T-helper 2 cell treated with Interferon-gamma antibody and Interleukin-4, amounts not matched to agents 5 μg/mL and 100 μg/mL, for 36 hours (primary cell): Measurements from ENCODE around the gene GNG14.
"Not testable (repeated sequence)": the region's sequence is repeated elsewhere in the genome, so short reads cannot be mapped to it uniquely, and the experiment has no call there.

Source experiments
- DNase-seq: peaks from one replicate; pipeline ENCODE4 v3.0.0; 2021; ENCODE audit warnings: low spot score
- H3K27ac Mint-ChIP-seq: one replicate; pipeline ENCODE4 v1.8.0; 2021; ENCODE audit warnings: mild to moderate bottlenecking, mixed read lengths
- H3K27me3 Mint-ChIP-seq: one replicate; pipeline ENCODE4 v1.8.0; 2021; ENCODE audit warnings: low read depth, mixed read lengths
- H3K36me3 Mint-ChIP-seq: one replicate; pipeline ENCODE4 v1.8.0; 2021; ENCODE audit warnings: low read depth, mixed read lengths
- H3K4me1 Mint-ChIP-seq: one replicate; pipeline ENCODE4 v1.8.0; 2021; ENCODE audit warnings: low read depth, mixed read lengths
- H3K4me3 Mint-ChIP-seq: one replicate; pipeline ENCODE4 v1.8.0; 2022; ENCODE audit warnings: mild to moderate bottlenecking, moderate library complexity, mixed read lengths
- H3K9me3 Mint-ChIP-seq: one replicate; pipeline ENCODE4 v1.8.0; 2021; ENCODE audit warnings: mixed read lengths

The GNG14 gene

DNA sequence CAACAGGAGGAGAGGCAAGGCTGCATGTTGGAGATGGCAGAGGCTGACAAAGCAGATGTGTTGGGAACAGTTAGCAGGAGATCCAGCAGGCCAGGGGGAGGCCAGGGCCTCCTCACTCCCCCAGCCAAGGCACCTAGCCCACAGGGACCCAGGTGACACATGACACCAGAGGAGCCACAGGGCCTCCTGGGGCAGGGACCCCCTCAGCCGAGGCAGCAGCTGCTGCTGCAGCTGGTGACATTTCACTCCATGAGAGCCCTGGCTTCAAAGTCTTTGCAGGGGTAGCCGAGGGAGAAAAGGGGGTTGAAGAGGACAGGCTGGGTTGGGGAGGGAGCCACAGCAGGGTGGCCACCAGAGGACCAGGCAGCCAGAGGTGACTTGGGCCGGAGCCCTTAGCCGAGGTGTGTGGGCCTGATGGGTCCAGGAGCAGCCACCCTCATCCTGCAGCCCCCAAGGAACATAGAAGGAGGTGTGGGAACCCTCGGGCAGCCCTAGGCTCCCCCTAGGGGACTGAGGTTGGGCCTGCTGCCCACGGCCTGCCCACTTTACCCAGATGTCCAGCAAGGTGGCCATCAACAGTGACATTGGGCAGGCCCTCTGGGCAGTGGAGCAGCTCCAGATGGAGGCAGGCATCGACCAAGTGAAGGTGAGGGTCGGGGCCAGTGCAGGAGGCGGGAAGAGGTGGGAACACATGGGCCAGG, at the start of gene GNG14:
TSS of gene GNG14 (plus strand) at position 503 of the 701 bp plus-strand sequence. CDS start at position 554, 51 bp downstream.
- H3K36me3 Mint-ChIP-seq: no peaks in the 10 kb centered on the region
- DNase-seq: no peak
- H3K27ac Mint-ChIP-seq: no peak within 1 kb of the TSS
- H3K4me3 Mint-ChIP-seq: no peak within 1 kb of the TSS
- no peaks in the 10 kb centered on the region for H3K4me1 Mint-ChIP-seq
- H3K27me3 Mint-ChIP-seq: no peaks in the 10 kb centered on the region
- no peaks in the 10 kb centered on the region for H3K9me3 Mint-ChIP-seq

DNA sequence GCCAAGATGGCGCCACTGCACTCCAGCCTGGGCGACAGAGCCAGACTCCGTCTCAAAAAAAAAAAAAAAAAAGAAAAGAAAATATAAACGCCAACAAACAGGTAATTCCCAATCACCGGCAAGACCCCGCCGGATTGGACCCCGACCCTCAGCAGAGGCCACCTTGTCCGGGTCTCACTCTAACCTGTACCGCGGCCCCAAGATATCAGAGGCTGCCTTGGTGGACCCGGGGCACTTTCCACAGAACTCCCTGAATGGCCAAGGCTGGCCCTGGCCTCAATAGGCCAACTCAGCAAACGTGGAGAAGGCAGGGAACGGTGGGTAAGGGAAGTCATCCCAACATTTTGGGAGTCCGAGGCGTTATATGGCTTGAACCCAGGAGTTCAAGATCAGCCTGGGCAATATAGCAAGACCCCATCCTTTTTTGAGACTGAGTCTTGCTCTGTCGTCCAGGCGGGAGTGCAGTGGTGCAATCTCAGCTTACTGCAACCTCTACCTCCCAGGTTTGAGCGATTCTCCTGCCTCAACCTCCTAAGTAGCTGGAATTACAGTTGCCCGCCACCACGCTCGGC, 49.1 kb upstream of the GNG14 start:
- no peaks in the 10 kb centered on the region for H3K9me3 Mint-ChIP-seq
- H3K4me1 Mint-ChIP-seq: peaks cover 8% of the 10 kb centered on the region
- no peak for DNase-seq
- H3K4me3 Mint-ChIP-seq: no peak overlapping the region
- peaks cover 19% of the 10 kb centered on the region for H3K36me3 Mint-ChIP-seq
- H3K27me3 Mint-ChIP-seq: no peaks in the 10 kb centered on the region
- H3K27ac Mint-ChIP-seq: no peak overlapping the region

DNA sequence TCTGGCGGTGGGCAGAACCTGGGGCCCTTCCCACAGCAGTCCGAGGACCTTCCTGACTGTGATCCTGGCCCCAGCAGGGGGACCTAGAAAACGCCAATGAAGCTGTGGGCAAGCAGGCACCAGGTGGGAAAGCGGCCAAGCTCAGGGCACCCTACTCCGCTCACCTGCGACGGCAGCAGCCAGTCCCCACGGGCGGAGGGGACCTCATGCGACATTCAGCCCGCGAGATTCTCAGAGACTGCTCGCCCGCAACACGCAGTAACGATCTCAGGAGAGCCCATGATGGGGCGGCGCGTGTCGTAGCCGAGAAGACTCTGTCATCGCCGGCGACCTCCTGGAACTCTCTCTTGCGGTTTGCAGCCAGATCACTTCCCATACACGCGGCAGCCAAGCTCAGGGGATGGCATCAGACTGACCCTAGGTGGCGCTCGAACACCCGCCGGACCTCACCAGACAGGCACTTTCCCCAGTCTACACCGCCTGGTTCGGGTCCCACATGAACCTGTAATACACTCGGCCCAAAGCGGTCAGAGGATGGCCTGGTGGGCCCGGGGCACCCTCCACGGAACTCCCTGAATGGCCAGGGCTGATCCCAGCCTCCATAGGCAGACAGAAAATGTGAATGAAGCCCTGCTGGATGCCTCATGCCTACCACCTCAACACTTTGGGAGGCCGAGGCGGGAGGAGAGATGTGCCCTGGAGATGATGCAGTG, 47.7 kb upstream of the GNG14 start:
- Mint-ChIP-seq H3K9me3 (no peaks in the 10 kb centered on the region), H3K27me3 (no peaks in the 10 kb centered on the region), H3K4me3 (peak overlapping the region; percentile 63), H3K36me3 (peaks cover 13% of the 10 kb centered on the region), H3K27ac (peak overlapping the region; percentile 60), H3K4me1 (peaks cover 8% of the 10 kb centered on the region)
- DNase-seq: peak; percentile 85

DNA sequence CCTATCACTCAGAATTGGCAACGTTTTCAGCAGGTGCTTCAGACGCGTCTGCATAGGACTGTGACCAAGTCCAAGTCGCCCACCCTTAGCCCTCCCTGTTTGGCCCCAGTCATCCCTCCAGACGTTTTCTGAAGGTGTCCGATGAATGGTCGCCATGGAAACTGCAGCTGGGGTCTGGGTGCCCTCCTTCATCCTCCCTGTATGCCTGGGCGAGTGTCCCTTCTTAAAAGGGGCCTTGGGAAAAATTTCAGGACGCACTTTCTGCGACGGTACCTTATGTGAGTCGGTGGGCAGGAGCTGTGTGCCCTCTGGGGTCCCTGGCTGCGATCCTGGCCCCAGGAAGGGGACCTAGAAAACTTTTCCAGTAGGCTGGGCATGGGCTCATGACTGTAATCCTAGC, 46.3 kb upstream of the GNG14 start:
- peaks cover 8% of the 10 kb centered on the region for H3K4me1 Mint-ChIP-seq
- no peak overlapping the region for H3K27ac Mint-ChIP-seq
- H3K4me3 Mint-ChIP-seq: no peak overlapping the region
- H3K27me3 Mint-ChIP-seq: no peaks in the 10 kb centered on the region
- no peak for DNase-seq
- H3K36me3 Mint-ChIP-seq: peaks cover 10% of the 10 kb centered on the region
- no peaks in the 10 kb centered on the region for H3K9me3 Mint-ChIP-seq

DNA sequence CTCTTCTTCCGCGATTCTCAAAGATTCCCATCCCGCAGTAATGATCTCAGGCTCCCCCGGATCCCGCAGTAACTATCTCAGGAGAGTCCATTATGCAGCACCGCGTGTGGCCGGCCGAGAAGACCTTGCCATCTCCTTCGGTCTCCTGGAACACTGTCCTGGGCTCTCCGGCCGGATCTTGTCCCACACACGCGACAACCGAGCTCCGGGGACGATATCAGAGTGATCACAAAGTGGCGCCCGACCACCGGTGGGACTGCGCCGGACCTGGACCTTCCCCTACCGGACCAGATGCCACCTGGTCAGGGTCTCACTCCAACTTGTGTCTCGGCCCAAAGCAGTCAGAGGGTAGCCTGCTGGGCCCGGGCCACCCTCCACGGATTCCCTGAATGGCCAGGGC, 45.3 kb upstream of the GNG14 start:
- no peak for DNase-seq
- no peaks in the 10 kb centered on the region for H3K27me3 Mint-ChIP-seq
- peaks cover 8% of the 10 kb centered on the region for H3K4me1 Mint-ChIP-seq
- no peak overlapping the region for H3K4me3 Mint-ChIP-seq
- no peak overlapping the region for H3K27ac Mint-ChIP-seq
- no peaks in the 10 kb centered on the region for H3K9me3 Mint-ChIP-seq
- peaks cover 7% of the 10 kb centered on the region for H3K36me3 Mint-ChIP-seq

DNA sequence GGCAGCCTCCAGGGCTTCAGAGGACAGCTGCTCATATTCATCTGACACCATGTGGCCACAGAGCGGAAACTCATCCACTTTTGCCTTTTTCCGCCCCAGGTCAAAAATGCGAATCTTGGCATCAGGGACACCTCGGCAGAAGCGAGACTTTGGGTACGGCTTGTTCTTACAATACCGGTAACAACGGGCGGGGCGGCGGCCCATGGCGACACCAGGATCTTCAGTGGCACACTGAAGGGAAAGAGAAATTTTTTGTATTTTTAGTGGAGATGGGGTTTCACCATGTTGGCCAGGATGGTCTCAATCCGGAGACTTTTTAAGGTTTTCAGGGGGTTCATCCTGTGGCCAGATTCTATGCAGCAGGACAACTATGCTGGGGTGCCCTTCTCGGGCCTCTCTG, 44.1 kb upstream of the GNG14 start:
- not testable (repeated sequence) for DNase-seq, H3K4me1 Mint-ChIP-seq, H3K27me3 Mint-ChIP-seq, H3K4me3 Mint-ChIP-seq, H3K9me3 Mint-ChIP-seq, H3K27ac Mint-ChIP-seq
- H3K36me3 Mint-ChIP-seq: peaks cover 10% of the 10 kb centered on the region

DNA sequence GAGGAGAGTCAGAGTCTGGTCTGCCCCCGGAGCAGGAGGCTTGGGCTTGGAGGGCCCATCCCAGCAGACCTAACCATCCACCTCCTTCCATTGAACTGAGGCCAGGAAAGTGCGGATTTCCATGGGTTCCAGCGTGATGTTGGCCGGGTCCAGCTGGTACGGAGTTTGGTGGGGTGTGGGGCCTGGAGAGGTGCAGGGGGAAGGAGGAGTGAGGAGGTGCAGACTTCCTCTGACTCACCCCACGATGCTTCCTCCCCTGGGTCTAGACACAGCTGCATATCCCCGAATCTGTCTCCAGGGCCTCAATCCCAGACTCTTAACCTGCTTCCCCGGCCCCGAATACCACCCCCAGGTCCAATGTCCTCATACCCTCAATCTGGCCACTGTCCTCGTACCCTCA, 41.2 kb upstream of the GNG14 start:
- Mint-ChIP-seq H3K4me1 (no peaks in the 10 kb centered on the region), H3K27me3 (no peaks in the 10 kb centered on the region), H3K36me3 (peaks cover 21% of the 10 kb centered on the region), H3K27ac (no peak overlapping the region), H3K4me3 (no peak overlapping the region), H3K9me3 (no peaks in the 10 kb centered on the region)
- DNase-seq: no peak

DNA sequence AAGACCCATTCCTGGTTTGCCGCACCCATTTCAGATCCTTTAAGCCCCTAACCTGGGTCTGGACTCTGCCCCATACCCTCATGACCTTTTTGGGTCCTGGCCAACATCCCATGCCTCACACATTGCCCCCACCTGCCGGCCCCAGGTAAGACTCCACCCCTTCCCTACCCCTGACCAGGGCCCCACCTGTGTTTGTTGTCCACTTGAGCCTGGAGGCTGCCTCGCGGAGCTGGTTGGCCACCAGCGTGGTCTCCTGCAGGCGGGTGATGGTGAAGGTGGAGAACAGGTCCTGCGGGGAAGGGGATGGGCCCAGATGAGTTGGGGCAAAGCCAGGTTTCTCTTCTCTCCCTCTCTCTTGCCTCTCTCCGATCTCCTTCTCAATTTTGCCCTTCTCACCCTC, 40.8 kb upstream of the GNG14 start:
- Mint-ChIP-seq H3K36me3 (peaks cover 25% of the 10 kb centered on the region), H3K4me1 (no peaks in the 10 kb centered on the region), H3K4me3 (no peak overlapping the region), H3K27me3 (no peaks in the 10 kb centered on the region), H3K9me3 (no peaks in the 10 kb centered on the region), H3K27ac (no peak overlapping the region)
- DNase-seq: no peak

DNA sequence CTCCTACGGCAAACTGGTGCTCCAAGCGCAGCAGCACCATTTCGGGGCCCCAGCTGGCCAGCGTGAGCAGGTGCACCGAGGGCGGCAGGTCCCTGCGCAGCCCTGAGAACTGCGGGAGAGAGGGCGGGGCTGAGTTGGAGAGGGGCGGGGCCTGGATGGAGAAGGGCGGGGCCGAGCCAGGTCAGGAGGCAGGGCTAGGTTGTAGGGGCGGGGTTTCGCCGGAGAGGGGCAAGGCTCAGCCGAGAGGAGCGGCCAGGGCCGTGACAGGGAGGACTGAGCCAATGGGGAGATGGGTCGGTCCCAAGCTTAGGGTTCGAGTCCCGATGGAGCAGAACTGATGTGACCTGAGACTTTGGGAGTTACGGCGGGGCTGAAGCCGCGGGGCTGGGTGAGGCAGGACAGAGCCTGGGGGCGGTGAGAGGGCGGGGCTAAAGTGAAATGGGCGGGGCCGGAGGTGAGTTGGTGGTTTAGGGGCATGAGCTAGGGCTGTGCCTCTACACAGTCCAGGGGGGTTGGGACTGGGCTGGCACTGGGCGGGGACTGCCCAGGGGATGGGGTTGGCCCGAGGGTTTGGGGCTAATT, 40.2 kb upstream of the GNG14 start:
- H3K27me3 Mint-ChIP-seq: no peaks in the 10 kb centered on the region
- H3K9me3 Mint-ChIP-seq: no peaks in the 10 kb centered on the region
- no peak for DNase-seq
- H3K36me3 Mint-ChIP-seq: peaks cover 25% of the 10 kb centered on the region
- peak overlapping the region; percentile 36 for H3K27ac Mint-ChIP-seq
- no peaks in the 10 kb centered on the region for H3K4me1 Mint-ChIP-seq
- no peak overlapping the region for H3K4me3 Mint-ChIP-seq

- no peaks in the 10 kb centered on the region for H3K27me3 Mint-ChIP-seq
- no peaks in the 10 kb centered on the region for H3K4me1 Mint-ChIP-seq
- H3K27ac Mint-ChIP-seq: no peak overlapping the region
- H3K9me3 Mint-ChIP-seq: no peaks in the 10 kb centered on the region
- DNase-seq: no peak
- no peak overlapping the region for H3K4me3 Mint-ChIP-seq
- peaks cover 25% of the 10 kb centered on the region for H3K36me3 Mint-ChIP-seq
Measured at GRCh38 chr19:12648088-12648487, 39.7 kb upstream of the GNG14 start.

DNA sequence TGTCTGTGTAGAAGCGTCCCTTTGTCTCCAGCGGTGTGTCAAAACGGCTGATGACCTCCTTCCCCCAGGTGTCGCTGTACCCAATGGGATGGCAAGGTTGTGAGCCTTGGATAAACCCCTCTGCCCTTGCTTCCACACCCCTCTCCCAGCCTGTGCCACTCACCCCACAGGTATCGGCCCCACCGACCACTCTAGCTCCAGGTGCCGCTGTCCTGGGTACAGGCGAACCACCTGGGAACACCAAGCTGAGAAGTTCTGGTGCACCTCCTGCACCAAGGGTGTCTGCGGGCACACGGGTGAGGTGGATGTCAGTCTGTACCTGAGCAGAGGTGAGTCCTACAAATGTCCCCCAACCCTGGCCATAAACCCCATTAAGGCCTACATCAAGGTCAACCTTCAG, 37.9 kb upstream of the GNG14 start:
- H3K4me1 Mint-ChIP-seq: no peaks in the 10 kb centered on the region
- no peak overlapping the region for H3K4me3 Mint-ChIP-seq
- peaks cover 18% of the 10 kb centered on the region for H3K36me3 Mint-ChIP-seq
- no peaks in the 10 kb centered on the region for H3K9me3 Mint-ChIP-seq
- DNase-seq: no peak
- H3K27ac Mint-ChIP-seq: no peak overlapping the region
- H3K27me3 Mint-ChIP-seq: no peaks in the 10 kb centered on the region

DNA sequence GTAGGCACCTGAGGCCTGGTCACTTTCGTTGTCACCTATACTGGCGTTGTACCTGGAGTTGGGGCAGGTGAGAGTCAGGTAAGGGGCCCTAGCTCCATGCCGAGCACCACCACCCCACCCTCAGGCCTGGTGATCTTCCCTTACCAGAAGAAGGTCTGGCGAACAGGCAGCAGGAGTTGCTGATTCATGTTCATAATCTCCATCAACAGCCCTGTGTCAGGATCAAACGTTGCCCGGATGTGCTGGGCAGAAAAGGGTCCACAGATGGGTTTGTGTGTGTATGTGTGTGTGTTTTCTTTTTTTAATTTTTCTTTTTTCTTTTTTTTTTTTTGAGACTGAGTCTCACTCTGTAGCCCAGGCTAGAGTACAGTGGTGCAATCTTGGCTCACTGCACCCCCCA, 35.6 kb upstream of the GNG14 start:
- H3K36me3 Mint-ChIP-seq: peaks cover 40% of the 10 kb centered on the region
- H3K9me3 Mint-ChIP-seq: no peaks in the 10 kb centered on the region
- no peak overlapping the region for H3K4me3 Mint-ChIP-seq
- H3K27me3 Mint-ChIP-seq: no peaks in the 10 kb centered on the region
- H3K4me1 Mint-ChIP-seq: no peaks in the 10 kb centered on the region
- DNase-seq: no peak
- H3K27ac Mint-ChIP-seq: no peak overlapping the region

DNA sequence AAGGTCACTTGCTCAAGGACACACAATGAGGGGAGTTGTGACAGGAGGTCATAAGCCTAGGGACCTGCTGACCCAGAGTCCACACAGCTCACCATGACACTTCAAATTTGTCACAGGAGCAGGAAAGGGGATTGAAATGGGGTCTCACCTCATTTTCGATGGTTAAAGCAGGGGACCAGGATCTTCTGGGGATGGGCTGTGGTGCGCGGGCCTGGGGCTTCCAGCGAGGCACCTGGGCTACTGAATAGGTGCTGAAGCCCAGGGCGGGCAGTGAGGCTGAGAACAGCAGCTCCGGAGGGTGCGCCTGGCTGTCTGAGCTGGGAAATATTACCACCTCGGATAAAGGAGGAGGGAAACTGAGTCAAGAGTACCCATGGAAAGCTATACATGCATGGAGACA, 32.3 kb upstream of the GNG14 start:
- Mint-ChIP-seq H3K4me1 (no peaks in the 10 kb centered on the region), H3K27ac (no peak overlapping the region), H3K4me3 (no peak overlapping the region), H3K9me3 (no peaks in the 10 kb centered on the region), H3K27me3 (no peaks in the 10 kb centered on the region), H3K36me3 (peaks cover 46% of the 10 kb centered on the region)
- no peak for DNase-seq

DNA sequence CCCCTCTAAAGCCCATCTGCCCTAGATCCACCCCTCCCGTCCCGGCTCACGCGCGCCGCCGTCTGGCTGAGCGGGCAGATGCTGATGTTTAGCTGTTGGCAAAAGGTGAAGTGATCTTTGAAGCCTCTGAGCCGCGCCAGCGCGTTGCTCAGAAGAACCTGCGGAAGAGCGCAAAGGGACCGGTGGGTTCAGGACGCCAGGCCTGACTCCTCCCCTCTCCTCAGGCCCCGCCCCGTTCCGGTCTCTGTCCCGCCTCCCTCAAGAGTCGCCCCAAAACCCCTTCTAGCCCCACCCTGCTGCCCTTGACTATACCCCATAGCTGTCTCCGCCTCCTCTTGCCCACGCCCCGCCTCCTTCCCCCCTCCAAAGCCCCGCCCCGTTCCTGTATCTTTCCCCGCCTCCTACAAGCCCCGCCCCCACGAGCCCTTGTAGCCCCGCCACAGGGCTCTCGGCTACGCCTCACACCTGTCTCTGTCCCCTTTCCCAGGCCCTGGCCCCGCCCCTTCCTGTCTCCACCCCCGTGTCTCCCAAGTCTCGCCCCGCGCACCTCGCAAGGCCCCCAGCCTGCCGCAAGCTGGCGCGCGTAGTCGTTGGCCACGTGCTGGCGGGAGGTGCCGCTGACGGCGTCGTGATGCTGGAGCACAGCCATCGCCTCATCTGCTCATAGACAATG, 30.8 kb upstream of the GNG14 start:
- Mint-ChIP-seq H3K27ac (no peak overlapping the region), H3K36me3 (peaks cover 44% of the 10 kb centered on the region), H3K9me3 (no peaks in the 10 kb centered on the region), H3K4me3 (no peak overlapping the region), H3K27me3 (no peaks in the 10 kb centered on the region), H3K4me1 (no peaks in the 10 kb centered on the region)
- DNase-seq: no peak
